Activated CD4-positive, alpha-beta memory T cell treated with anti-CD3 and anti-CD28 coated beads, Interleukin-2, amount 10 ng/mL, durations not matched to agents 7 days and 5 days (primary cell): ENCODE measurements around the gene CD19. TPM values are rescaled to one million over a fixed set of nuclear protein-coding genes. Genes with fewer than 3 reads are reported as not detected.
A peak's percentile ranks its signal among the peaks of the same experiment; 100 is the strongest.

Experiments
- CTCF ChIA-PET: fragments of 350-600 bp; sonication (Branson Sonifier 250); formaldehyde crosslinking; loops from one replicate; lab custom pipeline; 2021; ENCODE audit warnings: antibody characterized with exemption, inconsistent platforms; lab: Charles Lee
- POLR2A ChIA-PET: fragments of 350-600 bp; sonication (Branson Sonifier 250); formaldehyde crosslinking; loops from one replicate; lab custom pipeline; 2021; ENCODE audit warnings: antibody characterized with exemption; lab: Charles Lee
- DNase-seq: peaks from one replicate; pipeline ENCODE4 v3.0.0-alpha.2; 2020
- H3K27ac Mint-ChIP-seq: one replicate; pipeline ENCODE4 v1.8.0; 2021; ENCODE audit warnings: mild to moderate bottlenecking, mixed read lengths
- H3K27me3 Mint-ChIP-seq: one replicate; pipeline ENCODE4 v1.8.0; 2021; ENCODE audit warnings: mixed read lengths
- H3K36me3 Mint-ChIP-seq: one replicate; pipeline ENCODE4 v1.8.0; 2021; ENCODE audit warnings: low read depth, mixed read lengths
- H3K4me1 Mint-ChIP-seq: one replicate; pipeline ENCODE4 v1.8.0; 2021; ENCODE audit warnings: mixed read lengths
- H3K4me3 Mint-ChIP-seq: one replicate; pipeline ENCODE4 v1.8.0; 2021; ENCODE audit warnings: mild to moderate bottlenecking, mixed read lengths
- H3K9me3 Mint-ChIP-seq: one replicate; pipeline ENCODE4 v1.8.0; 2021; ENCODE audit warnings: mixed read lengths
- total RNA-seq, 2 experiments: library from RNA; stranded (reverse); gene quantifications; one replicate each; pipeline ENCODE4 v1.2.3, GENCODE V29; 2021

CD19 gene
- total RNA-seq, 2 experiments from 2014 or later, result not detected

DNA sequence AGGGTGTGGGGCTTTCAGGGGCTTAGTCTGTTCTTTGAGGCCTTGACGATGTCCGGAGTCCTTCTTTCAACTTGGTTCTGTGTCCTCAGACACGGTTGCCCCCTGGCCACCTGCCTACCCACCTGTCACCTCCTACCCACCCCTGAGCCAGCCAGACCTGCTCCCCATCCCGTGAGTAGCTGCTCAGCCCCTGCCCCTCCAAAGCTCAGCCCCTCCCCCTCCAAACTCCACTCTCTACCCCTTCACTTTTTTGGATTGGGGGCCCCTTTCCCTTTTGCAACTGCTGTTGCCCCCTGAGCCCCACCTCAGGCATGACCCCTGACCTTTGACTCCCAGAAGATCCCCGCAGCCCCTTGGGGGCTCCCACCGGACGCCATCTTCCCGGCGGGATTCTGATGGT lies 54.3 kb downstream of the CD19 start:
- CTCF ChIA-PET, result interaction anchor here (1.1 to 4.2 kb wide), 2 partner anchors 8 to 12 kb away, joined by 3 to 15 read pairs; partner anchors contain the start of gene SPNS1
- no peak for DNase-seq
- Mint-ChIP-seq H3K4me1 (peaks cover 58% of the 10 kb centered on the region), H3K36me3 (peaks cover 90% of the 10 kb centered on the region), H3K27me3 (no peaks in the 10 kb centered on the region), H3K4me3 (peak overlapping the region; percentile 99), H3K9me3 (peaks cover 10% of the 10 kb centered on the region), H3K27ac (peak overlapping the region; percentile 92)
- POLR2A ChIA-PET, result interaction anchor here (1.2 to 7.6 kb wide), 13 partner anchors 10 to 162 kb away, joined by 3 to 83 read pairs (median 8); partner anchors contain the start of genes NFATC2IP, SH2B1, SPNS1 and TUFM

DNA sequence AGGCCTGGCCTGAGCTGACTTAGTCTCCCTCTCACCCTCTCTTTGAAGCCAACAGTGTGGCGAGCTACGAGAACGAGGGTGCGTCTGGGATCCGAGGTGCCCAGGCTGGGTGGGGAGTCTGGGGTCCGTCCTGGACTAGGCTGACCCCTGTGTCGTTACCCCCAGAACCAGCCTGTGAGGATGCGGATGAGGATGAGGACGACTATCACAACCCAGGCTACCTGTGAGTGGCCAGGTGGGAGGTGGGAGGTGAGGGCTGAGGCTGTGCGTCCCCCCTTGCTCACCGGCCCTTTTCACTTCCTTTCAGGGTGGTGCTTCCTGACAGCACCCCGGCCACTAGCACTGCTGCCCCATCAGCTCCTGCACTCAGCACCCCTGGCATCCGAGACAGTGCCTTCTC lies 54.7 kb downstream of the CD19 start:
- DNase-seq, result peak; percentile 36
- CTCF ChIA-PET, result interaction anchor here (1.1 to 4.2 kb wide), 2 partner anchors 9 to 13 kb away, joined by 3 to 15 read pairs; partner anchors contain the start of gene SPNS1

DNA sequence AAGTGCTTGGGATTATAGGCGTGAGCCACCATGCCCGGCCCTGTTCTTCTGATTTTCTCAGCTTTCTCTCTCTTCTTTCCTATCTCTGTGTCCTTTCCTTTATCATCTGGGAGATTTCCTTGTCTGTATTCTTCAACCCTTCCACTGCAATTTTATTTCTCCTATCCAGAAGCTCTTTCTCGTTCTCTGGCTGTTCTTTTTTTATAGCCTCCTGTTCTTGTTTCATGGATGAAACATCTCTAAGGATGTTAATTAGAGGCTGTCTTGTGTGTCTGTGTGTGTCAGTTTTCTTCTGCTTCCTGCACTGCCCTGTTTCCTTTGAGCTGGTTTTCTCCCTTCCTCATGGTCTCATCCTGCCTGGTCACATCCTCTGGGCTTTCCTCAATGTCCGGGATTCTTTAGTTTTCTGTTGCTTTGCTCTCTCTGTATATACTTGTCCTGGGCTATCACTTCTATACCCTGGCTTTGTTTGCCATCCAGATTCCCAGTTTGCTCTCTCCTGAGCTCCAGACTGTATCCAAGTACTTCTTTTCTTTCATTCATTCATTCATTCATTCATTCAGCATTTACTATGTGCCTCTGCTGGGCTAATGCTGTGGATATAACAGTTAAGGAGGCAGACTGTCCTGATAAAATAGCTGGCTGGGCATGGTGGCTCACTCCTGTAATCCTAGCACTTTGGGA lies 55.5 kb downstream of the CD19 start:
- Mint-ChIP-seq H3K4me3 (peak overlapping the region; percentile 99), H3K9me3 (peaks cover 7% of the 10 kb centered on the region), H3K36me3 (peaks cover 87% of the 10 kb centered on the region), H3K4me1 (peaks cover 65% of the 10 kb centered on the region), H3K27ac (peak overlapping the region; percentile 92), H3K27me3 (no peaks in the 10 kb centered on the region)
- ChIA-PET CTCF (interaction anchor here (1.0 to 4.2 kb wide), 6 partner anchors 9 to 42 kb away, joined by 4 to 15 read pairs (median 6); partner anchors contain the start of gene SPNS1), POLR2A (interaction anchor here (0.7 to 7.6 kb wide), 19 partner anchors 11 to 975 kb away, joined by 3 to 83 read pairs (median 5); partner anchors contain the start of genes NFATC2IP, SH2B1, SPNS1 and TUFM)
- no peak for DNase-seq

More for the DNA sequence above, 54.7 kb downstream of the CD19 start:
- peak overlapping the region; percentile 99 for H3K4me3 Mint-ChIP-seq
- H3K27me3 Mint-ChIP-seq, result no peaks in the 10 kb centered on the region
- peaks cover 88% of the 10 kb centered on the region for H3K36me3 Mint-ChIP-seq
- peaks cover 10% of the 10 kb centered on the region for H3K9me3 Mint-ChIP-seq
- POLR2A ChIA-PET, result interaction anchor here (1.0 to 7.6 kb wide), 15 partner anchors 11 to 162 kb away, joined by 3 to 83 read pairs (median 6); partner anchors contain the start of genes NFATC2IP, SH2B1, SPNS1 and TUFM
- H3K4me1 Mint-ChIP-seq, result peaks cover 61% of the 10 kb centered on the region
- H3K27ac Mint-ChIP-seq, result peak overlapping the region; percentile 92

Other genes starting within 250 kb of the CD19 start
- 100 to 1,000 TPM; 415 to 434 TPM for gene EIF3C, start 220.5 kb upstream of the CD19 start, total RNA-seq
- gene NPIPB9, start 180.2 kb upstream of the CD19 start, total RNA-seq, result 1 to 10 TPM; 1.7 to 2.7 TPM
- 100 to 1,000 TPM; 255 to 267 TPM for gene ATXN2L, start 109.0 kb upstream of the CD19 start, total RNA-seq
- 100 to 1,000 TPM; 107 TPM for gene TUFM, start 85.6 kb upstream of the CD19 start, total RNA-seq
- 10 to 100 TPM; 44.4 to 45.1 TPM for gene SH2B1, start 68.1 kb upstream of the CD19 start, total RNA-seq
- gene ATP2A1, start 53.5 kb upstream of the CD19 start, total RNA-seq, result 1 to 10 TPM; 1.6 to 2.5 TPM
- gene RABEP2, start 6.7 kb upstream of the CD19 start, total RNA-seq, result 10 to 100 TPM; 15.7 to 16.5 TPM
- gene NFATC2IP, start 19.0 kb downstream of the CD19 start, total RNA-seq, result 10 to 100 TPM; 96.7 TPM
- 10 to 100 TPM; 20.6 to 24.7 TPM for gene SPNS1, start 42.8 kb downstream of the CD19 start, total RNA-seq
- 100 to 1,000 TPM; 333 to 341 TPM for gene LAT, start 53.1 kb downstream of the CD19 start, total RNA-seq